HEK293T (cell line): ENCODE measurements around the gene SPAG16.

Source experiments
- BHLHE40 ChIP-seq: fragments of 450-650 bp; IDR thresholded peaks from 2 replicates; pipeline ENCODE4 v1.6.1; 2016; ENCODE audit warnings: mild to moderate bottlenecking, moderate library complexity, borderline replicate concordance
- L3MBTL2 ChIP-seq: fragments of 450-650 bp; conservative IDR thresholded peaks from 2 replicates; pipeline ENCODE4 v1.6.1; 2016; ENCODE audit warnings: mild to moderate bottlenecking
- SP1 ChIP-seq: fragments of 450-650 bp; IDR thresholded peaks from 2 replicates; pipeline ENCODE4 v1.6.1; 2017
- SUZ12 ChIP-seq: fragments of 450-650 bp; IDR thresholded peaks from 2 replicates; pipeline ENCODE4 v1.6.1; 2016; ENCODE audit warnings: mild to moderate bottlenecking

DNA sequence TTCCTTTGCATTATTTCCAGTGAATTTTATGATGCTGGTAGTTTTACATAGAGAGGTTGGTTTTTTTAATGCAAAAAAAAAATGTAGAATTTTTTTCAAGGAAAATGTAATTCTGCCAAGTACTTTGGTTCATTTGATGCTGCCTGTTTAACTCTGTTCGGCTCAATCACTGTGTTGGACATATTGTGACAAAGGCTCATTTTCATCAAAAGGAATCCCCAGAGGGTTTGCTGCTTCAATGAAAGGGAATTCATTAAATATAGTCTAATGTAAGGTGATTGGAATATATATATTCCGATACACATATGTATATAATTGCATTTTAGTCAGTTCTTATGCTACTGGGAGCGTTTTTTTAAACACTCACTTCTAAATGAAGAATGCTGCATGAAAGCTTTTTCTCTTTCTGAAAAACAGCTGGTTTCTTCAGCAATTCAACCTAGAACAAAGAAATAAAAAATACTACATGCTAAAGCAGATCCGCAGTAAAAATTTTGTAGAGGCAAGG, 812.0 kb downstream of the SPAG16 start:
- TF ChIP-seq SP1 (no peak), L3MBTL2 (no peak), SUZ12 (no peak), BHLHE40 (no peak)
